GM18517 (cell line): Measurements from ENCODE around the gene FYB1.

Source experiments
- ATAC-seq: cut with Tn5 transposase; IDR thresholded peaks from one replicate; pipeline ENCODE4 v1.9.1; 2021; ENCODE audit warnings: mild to moderate bottlenecking, moderate library complexity; ENCODE audit not compliant: unreplicated experiment

The FYB1 gene

DNA sequence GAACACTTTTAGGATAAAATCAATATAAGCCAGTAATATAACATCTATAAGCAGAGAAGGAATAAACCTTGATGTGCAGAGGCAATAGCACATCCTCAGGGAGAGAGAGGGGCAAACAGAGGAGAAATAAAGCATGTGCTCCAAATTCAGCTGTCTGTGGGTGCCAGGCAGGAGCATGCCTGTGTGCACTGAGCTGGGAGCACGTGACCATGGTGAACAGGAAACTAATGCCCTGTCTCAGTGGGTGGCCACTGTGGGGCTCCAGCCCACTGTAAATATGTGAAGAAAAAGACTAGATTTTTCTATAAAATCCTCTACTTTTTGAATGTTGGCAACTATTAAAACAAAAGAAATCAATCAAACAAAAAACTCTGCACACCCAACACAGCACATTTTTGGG is 55.3 kb downstream of the FYB1 start:
- ATAC-seq = no peak

DNA sequence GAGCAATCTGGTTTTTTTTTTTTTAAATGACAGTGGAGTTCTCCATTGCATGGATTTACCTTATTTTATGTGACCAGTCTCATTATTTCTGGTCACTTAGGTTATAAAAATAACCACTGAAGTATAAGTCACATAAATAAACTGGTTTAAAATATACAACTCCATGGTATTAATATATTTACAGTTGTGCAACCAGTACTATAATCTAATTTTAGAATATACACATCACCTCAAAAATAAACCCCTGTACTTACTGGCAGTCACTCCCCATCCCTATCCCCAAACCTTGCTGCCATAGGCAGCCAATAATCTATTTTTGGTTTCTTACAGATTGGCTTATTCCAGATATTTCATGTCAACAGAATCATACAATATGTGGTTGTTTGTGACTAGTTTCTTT is 57.8 kb downstream of the FYB1 start:
- ATAC-seq = no peak

DNA sequence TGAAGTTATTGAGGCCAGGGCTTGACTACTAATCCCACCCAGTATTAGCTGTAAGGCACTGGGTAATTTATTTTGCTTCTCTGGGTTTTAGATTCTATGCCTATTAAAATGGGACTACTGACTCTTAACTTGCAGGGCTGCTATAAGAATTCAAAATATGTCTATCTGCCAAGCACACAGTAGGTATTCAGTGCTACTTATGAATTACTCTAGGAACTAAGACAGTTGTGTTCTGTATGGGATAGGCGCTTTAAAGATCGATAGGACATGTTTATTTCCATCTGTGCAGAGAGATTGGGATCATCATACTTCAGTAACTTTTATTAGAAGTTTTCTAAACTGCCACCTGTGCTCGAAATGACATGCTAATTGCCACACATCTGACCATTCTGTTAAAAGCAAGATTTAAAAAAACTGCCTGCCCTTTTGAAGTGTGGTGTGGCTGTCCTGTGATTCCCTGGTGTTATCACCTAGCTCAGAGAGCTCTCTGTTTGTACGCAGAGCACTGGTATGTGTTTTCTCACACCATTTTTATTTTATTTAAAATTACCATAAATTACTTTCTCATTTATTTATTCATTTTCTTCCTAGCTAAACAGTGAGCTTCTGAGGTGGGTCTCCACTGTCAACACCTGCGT is 58.7 kb downstream of the FYB1 start:
- ATAC-seq = no peak

DNA sequence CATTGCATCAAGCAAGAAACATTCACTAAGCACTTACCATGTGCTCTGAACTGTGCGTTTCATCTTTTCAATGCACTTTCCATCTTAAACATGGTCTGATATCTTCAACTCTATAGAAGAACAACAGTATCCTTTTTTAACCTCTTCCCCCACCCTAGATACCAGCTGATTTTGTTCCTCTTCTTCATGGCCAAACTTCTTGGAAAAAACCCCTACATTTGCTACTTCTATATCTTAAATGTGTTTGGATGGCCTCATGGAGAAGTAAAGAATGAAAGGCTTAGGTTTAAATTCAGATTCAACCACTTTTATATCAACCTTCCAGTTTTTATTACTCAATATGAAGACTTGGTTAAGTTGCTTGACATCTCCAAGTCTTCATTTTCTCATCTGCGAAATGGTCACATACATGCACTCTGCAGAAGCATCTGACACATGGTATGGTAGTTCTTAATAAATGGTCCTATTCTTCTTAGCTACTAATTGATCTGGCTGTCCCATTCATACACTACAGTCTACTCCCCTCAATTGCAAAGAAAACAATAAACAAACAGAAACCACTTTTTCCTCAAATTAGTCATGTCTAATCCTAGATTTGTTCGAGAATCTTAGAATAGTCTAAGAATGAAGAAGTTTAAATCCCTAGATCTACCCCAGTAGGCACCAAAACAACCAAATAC is 59.4 kb downstream of the FYB1 start:
- ATAC-seq = no peak

DNA sequence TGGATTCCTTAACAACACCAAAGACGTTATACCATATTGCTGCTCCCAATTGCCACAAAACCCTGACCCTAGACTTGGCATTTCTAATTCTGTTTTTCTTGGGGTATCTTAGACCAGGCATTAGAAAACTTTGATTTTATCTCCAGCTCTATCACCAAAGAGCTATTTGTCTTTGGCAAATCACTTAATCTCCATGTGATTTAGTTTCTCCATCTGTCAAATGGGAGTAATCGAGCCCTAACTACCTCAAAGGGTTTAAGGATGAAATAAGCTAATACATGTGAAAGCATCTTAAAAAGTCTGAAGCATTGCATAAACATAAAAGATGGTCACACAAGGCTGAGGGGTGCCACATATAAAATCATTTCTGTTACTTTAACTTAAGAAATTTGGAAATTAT is 60.6 kb downstream of the FYB1 start:
- ATAC-seq = no peak

DNA sequence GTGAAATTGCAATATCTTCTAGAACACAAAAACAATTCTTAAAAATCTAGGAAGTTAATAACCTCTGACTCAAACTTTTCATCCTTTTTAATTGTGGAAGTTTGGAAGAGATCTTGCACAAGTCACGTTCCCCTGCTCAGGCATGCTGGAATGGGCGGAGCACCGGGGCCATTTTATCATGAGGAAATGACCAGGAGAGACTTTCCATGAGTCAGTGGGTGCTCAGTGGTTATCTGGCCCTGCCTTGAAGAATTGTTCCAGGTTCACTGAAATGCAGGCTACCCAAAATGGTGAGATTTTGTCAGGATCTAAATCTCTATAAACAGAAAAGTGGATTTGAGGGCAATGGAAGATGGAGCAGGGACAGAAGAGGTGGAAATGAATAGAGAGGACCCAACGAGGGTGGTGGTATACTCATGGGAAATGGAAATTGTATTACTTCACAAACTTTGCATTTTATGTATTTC is 61.2 kb downstream of the FYB1 start:
- no peak for ATAC-seq

DNA sequence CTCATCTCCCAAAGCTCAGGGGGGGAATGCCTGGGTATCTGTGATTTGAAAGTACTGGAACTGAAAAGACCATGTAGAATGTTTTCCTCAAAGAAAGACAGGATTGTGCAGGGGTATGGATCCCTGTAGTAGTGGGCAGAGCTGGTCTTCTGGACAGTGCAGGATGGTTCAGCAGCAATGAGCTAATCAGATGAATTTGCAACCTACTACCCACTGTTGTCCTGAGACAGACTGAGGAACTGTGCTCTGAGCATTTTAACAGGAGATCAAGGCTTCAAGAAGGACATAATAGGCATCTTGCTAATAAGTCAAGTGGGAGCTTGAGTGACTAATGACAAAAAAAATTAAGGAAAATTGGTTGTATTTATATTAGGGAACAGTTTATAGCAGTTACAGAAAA is 61.7 kb downstream of the FYB1 start:
- ATAC-seq = no peak

DNA sequence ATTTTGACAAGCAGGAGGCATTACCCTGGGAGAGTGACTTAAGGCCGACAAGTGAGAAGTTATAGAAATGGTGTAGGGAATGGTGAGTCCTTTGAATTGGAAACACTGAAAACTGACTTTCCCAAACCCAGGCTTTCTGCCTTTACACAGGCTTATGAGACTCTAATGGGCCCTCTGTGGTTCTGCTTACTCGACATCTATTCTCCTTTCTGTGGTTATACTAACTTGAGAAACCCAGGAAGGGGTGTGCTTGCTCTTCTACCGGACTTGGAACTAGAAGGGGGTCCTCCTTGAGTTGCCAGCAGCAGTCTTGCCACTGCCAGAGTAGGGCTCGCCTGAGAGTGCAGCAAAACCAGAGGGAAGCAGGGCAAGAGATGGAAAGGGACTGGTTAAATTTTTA is 63.3 kb downstream of the FYB1 start:
- ATAC-seq = no peak

DNA sequence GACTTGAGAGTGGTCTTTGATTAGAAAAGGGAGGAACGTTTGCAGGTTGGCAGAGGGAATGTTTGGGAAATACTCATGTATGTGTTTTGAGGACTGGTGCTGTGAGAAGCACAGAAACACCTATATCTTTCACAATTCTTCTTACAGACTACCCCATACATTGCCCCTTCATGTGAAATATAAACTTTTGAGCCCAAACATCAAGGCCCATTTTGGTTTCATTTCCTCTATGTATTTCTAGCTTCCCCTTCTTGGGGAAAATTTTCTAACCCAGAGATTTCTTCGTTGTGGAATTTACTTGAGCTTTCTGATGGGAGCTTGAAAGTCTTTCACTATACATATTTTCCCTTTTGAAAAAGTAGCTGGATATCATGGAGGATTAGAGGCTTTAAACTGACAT is 67.6 kb downstream of the FYB1 start:
- ATAC-seq = no peak

DNA sequence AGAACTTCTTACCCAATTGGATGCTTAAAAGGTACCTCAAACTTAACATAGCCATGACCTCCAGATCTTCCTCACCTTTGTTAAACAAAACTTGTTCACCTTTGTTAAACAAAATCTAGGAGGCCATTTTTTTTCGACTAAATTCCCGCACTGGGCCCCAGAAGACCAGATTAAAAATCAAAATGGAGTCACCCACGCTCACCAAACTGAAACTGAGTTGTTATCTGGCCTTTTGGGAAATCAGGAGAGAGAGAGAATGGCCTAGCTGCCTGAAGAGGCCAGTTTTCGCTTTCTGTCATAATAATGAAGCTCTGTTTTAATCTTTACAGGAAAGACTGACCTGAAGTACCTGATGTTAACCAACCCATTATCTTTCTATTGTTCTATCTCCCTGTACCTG is 69.4 kb downstream of the FYB1 start:
- no peak for ATAC-seq

DNA sequence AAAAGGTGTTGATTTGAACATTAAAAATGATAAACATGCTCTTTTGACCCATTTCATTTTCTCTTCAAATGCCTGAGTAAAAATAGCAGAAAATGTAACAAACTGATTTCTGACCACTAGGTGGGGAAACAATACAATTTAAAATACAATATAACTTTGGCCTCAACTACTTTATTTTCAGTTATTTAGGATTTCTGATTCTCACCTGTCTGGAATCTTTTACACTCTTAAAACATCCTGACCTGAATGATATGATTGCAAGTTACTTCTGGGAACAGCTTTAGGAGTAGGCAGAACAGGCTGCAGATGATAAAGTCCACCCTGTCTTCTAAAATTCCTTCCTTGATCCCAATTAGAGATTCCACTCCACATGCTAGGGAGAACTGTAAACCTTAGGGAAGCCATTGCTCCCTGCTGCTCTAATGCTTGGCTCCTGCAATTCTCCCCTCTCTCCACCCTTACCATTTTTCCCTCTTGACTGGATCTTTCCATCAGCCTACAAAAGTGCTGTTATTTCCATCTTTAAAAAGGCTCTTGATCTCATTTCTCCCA is 70.3 kb downstream of the FYB1 start:
- ATAC-seq = no peak

DNA sequence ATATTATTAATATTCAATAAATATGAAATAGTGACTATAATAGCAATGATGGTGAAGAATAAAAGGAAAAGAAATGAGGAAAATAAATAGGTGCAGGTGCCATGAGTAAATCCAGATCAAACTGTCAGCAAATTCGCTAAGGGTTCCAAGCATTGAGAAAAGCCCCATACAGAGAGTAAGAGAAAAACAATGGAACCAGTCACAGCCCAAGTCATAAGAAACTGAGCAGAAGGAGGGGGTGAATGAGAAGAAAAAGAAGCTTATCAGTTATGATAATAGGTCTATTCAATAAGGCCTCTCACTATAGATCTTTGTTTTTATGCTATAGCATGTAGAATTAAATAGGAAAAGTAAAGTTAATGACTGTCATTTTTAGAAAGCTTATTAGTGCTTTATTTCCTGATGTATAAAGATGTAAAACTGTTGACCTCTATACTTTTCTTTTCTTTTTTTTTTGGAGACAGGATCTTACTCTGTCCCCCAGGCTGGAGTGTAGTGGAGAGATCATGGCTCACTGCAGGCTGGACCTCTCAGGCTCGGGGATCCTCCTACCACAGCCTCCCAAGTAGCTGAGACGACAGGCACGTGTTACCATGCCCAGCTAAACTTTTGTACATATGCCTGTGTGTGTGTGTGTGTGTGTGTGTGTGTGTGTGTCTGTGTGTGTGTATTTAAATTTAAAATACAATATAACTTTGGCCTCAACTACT is 72.4 kb downstream of the FYB1 start:
- ATAC-seq = no peak

DNA sequence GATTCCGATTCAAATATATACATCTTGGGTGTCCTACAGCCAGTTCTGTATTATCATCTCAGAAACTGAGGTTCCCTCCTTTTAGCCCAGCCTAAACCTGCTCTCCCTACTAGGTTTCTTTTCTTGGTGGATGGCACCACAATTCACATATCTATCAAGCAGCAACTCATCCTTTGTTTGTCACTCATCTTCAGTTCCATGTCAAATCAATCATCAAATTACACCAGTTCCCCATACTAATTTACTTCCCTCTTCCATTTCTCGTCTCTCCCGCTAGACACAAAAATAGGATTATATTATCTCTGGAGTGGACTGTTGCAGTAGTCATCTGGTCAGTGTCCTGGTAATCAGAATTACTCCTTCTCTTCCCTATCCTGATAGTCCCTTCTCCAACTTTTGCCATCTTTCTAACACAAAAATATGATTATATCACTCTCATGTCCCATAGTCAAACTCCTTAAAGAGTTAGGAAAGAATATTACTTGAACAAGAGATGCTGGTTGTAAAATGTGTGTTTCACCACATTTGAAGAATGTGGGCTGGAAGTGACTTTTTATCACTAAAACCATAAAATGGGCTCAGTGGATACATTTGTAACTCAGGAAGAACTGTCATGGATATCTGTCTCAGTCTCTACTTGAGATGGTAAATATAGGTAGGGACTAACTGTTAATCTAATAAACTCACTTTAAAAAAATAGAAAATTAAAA is 76.1 kb downstream of the FYB1 start:
- no peak for ATAC-seq

DNA sequence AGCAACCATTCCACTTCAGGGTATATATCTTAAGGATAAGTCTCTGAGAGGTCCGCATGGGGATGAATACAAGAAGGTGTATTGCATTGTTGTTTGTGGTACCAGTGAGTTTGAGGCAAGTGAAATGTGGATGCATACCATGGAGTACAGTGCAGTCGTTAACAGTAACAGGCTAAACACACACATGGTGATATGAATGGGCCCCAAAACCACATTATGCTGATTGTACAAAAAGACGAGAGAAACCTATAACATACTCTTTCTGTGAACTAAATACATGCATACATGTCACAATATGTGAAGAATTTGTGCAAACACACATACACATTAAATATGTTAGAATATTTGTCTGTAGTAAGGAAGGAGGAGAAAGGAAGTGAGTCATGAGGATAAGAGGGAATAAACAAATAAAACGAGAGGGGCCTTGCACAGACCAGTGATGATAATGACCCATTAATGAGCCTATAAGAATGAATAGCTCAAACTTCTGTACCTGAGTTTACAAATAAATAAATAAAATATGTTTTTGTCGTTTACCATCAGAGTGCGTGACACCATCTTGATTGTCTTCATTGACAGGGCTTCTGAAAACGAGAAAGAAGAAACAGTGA is 78.7 kb downstream of the FYB1 start:
- ATAC-seq = no peak

DNA sequence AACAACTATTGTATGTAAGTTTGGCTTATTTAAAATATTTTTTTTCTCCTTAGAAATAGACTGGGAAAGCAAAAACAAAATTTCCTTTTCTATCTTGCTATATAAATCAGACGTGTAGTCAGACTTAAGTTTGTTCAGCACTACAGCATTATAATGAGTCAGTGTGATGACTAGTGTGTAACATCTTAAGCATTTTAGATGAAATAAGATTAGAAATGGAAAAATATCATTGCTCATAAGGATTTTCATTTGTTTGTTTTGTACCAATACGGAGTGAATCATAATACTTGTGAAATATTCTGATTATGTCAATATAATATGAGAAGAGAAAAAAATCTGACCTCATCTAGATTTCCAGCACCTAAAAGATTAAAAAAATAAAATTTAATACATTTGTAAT is 80.5 kb downstream of the FYB1 start:
- ATAC-seq = no peak

DNA sequence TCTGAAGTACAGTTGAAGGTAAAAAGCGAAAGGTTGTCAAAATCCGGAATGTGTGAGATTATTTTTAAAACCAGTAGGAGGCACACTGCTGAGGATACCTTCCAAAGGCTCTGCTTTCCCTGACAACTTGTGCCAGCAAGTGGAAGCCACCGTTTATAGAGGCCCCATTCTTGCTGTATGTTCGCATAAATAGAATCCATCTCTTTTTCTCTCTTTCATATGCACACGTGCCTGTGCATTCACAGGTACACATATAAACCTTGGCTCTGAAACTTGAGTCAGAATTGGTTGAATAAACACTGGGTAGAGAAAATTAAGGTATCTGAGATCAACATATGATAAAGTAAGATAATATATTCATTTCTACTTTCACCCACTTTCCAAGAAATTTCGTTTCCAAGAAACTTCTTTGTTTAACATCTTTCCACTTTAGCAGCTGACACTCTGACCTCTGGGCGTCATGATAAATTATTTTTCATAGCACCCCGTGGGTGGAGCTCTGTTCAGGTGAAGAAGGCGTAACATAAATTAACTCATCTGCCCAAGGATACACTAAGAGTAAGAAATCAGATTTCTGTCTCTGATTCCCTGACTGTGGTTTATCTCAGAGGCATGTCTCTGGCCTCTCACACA is 81.4 kb downstream of the FYB1 start:
- ATAC-seq = no peak

DNA sequence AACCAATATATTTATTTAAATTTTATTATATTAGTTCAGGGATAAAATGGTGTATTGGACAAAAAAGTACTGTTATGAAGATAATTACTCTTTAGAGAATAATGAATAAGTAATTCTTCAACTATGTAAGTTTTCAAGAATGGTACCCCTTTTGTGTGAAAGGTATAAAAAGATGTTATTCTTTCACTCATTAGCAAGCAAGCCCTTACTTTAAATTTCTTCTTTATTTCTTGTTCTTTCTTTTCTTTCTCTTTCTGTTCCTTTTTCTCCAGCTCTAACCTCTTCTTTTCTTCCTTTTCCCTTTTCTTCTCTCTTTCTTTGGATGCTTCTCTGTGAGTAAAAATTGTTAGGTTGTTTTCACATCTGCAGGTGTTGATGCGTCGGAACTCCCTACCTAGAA is 82.0 kb downstream of the FYB1 start:
- ATAC-seq = no peak

DNA sequence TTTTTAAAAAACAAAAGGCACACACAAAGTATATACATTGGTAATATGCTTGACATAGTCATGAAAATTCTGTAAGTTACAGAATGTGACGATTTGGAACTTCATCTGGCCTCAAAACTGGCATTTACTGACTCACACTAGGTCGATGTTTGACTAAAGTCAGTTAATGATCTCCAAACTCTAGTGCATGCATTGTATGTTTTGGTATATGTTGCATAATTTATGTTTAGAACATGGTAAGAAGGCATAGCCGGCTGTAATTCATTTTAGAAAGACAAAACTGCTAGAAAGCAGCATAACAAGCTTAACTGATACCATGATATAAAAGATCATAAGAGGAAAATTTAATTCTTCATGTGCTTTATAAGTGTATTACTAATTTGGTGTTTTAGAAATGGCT is 86.6 kb downstream of the FYB1 start:
- no peak for ATAC-seq

DNA sequence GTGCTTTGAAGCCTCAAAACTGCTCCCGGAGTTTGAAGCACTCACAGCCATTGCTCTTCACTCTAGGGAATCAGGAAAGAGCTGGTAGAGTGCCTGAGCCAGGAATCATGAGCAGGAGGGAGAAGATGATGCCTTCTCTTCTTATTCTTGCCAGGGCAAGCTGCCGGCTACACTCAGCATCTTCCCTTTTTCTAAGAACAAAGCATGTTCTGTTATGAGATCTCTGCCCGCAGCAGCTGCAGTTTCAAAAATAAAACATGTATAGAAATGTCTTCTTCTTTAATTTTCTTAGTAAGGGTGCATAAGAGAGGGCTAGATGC is 87.3 kb downstream of the FYB1 start:
- ATAC-seq = no peak

DNA sequence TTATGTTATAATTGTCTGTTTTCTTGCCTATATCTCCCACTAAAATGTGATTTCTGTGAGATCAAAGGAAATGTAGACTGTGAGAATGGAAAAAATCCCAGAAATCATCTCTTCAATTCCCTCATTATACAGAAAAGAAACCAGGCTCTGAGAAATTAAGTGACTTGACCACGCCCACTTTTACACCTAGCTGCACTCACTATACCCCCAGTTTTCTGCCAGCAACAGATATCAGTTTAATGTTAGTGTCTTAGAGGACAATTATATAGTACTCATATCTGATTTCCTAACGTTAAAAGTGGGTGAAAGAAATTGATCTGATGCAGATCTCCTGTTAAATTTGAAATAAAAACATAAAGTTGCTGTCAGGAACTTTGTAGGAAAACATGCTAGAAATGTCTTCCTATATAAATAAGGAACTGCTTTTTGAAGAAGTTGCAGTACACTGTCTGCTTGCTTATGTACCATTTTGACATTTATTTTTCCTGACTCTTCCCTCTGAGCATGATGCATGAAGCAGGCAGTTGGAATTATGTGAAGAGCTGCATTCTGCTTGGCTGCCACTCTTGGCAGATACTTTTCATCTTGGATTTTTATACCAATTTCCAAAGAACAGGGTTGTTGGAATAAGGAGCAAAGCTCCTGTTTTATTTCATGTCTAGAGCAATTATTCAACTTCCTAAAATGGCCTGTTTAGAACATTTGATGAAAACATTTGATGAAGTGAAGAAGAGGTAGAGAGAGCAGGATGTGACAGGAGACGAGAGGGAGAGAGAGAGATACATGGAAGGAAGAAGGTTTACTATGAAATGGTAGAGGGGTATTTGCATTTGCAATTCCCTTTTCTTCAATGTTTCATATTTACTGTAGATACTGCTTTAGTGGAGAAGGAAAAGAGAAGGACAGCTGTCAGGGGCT is 87.9 kb downstream of the FYB1 start:
- no peak for ATAC-seq
